Lung microvascular endothelial cell (primary cell): ENCODE measurements around the gene LORICRIN. TPM values are rescaled to one million over a fixed set of nuclear protein-coding genes. Genes with fewer than 3 reads are reported as not detected.
A peak's percentile ranks its signal among the peaks of the same experiment; 100 is the strongest.

Source experiments
- DNase-seq, 2 donors: peaks; one replicate each; pipeline versions ENCODE4 v3.0.0 to v3.0.0-alpha.2; 2010; ENCODE audit warnings: low read depth in 2 of 2
- total RNA-seq: library from RNA; depleted of rRNA; stranded (reverse); fragments of >200 nt; gene quantifications from 2 replicates; pipeline ENCODE4 v1.2.1, GENCODE V29; 2014

Gene LORICRIN
- total RNA-seq, 1 donor from 2014 or later: not detected

GRCh38 chr1:153248176-153248879 lies 11.2 kb upstream of the LORICRIN start:
- DNase-seq: no peak

GRCh38 chr1:153250166-153250565 lies 9.3 kb upstream of the LORICRIN start:
- DNase-seq: no peak

- DNase-seq: no peak
Measured at GRCh38 chr1:153251087-153251486, 8.4 kb upstream of the LORICRIN start.

- no peak for DNase-seq
Measured at GRCh38 chr1:153251562-153251961, 7.9 kb upstream of the LORICRIN start.

GRCh38 chr1:153251988-153252387 lies 7.5 kb upstream of the LORICRIN start:
- DNase-seq: no peak

- DNase-seq: no peak
Measured at GRCh38 chr1:153253076-153253475, 6.4 kb upstream of the LORICRIN start.

GRCh38 chr1:153253693-153254092 lies 5.8 kb upstream of the LORICRIN start:
- no peak for DNase-seq

GRCh38 chr1:153260585-153261280 lies 1.2 kb downstream of the LORICRIN start:
- no peak for DNase-seq

GRCh38 chr1:153261281-153262069 lies 2.0 kb downstream of the LORICRIN start:
- DNase-seq: peak in 1 of 2 donors; percentile 6

GRCh38 chr1:153262070-153262366 lies 2.5 kb downstream of the LORICRIN start:
- DNase-seq: no peak

GRCh38 chr1:153262462-153263157 lies 3.1 kb downstream of the LORICRIN start:
- DNase-seq: no peak

- no peak for DNase-seq
Measured at GRCh38 chr1:153265457-153265856, 6.0 kb downstream of the LORICRIN start.

GRCh38 chr1:153271711-153272110 lies 12.2 kb downstream of the LORICRIN start:
- DNase-seq: no peak

GRCh38 chr1:153272186-153272585 lies 12.7 kb downstream of the LORICRIN start:
- DNase-seq: no peak

- no peak for DNase-seq
Measured at GRCh38 chr1:153277852-153278251, 18.4 kb downstream of the LORICRIN start.

GRCh38 chr1:153288634-153289275 lies 29.3 kb downstream of the LORICRIN start:
- DNase-seq: peak in 1 of 2 donors; percentile 4

- no peak for DNase-seq
Measured at GRCh38 chr1:153291514-153291913, 32.0 kb downstream of the LORICRIN start.

- no peak for DNase-seq
Measured at GRCh38 chr1:153292185-153292584, 32.7 kb downstream of the LORICRIN start.

- DNase-seq: no peak
Measured at GRCh38 chr1:153292740-153293479, 33.4 kb downstream of the LORICRIN start.

- no peak for DNase-seq
Measured at GRCh38 chr1:153293480-153293775, 33.9 kb downstream of the LORICRIN start.

- no peak for DNase-seq
Measured at GRCh38 chr1:153293851-153294250, 34.4 kb downstream of the LORICRIN start.
